Measurements from ENCODE around the gene ARL4C.

GRCh38 chr2:234542742-234543141 lies 45.9 kb upstream of the ARL4C start:
- TF ChIP-seq, protein P1, sequence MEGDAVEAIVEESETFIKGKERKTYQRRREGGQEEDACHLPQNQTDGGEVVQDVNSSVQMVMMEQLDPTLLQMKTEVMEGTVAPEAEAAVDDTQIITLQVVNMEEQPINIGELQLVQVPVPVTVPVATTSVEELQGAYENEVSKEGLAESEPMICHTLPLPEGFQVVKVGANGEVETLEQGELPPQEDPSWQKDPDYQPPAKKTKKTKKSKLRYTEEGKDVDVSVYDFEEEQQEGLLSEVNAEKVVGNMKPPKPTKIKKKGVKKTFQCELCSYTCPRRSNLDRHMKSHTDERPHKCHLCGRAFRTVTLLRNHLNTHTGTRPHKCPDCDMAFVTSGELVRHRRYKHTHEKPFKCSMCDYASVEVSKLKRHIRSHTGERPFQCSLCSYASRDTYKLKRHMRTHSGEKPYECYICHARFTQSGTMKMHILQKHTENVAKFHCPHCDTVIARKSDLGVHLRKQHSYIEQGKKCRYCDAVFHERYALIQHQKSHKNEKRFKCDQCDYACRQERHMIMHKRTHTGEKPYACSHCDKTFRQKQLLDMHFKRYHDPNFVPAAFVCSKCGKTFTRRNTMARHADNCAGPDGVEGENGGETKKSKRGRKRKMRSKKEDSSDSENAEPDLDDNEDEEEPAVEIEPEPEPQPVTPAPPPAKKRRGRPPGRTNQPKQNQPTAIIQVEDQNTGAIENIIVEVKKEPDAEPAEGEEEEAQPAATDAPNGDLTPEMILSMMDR (IDR thresholded peaks at IDR 0.05) = no peak
- TF ChIP-seq POLR2A (IDR thresholded peaks at IDR 0.05) = no peak

All from testis (tissue), 2 donors.